HepG2 (cell line): Measurements from ENCODE around the gene PRM3. TPM values are rescaled to one million over a fixed set of nuclear protein-coding genes. Genes with fewer than 3 reads are reported as not detected.

ENCODE experiments used
- AGO1 ChIP-seq: fragments of 200-400 bp; formaldehyde crosslinking; IDR thresholded peaks from 2 replicates; pipeline ENCODE4 v1.6.1; 2017; ENCODE audit warnings: mild to moderate bottlenecking, low read depth, low read length, moderate library complexity; ENCODE audit not compliant: poor library complexity, severe bottlenecking
- ASH2L ChIP-seq: fragments of 300-600, 200-600 bp; sonication (generic); IDR thresholded peaks from 2 replicates; pipeline ENCODE4 v1.7.0; 2017; ENCODE audit warnings: low read depth, mild to moderate bottlenecking, moderate library complexity, mixed read lengths, low read length; ENCODE audit not compliant: insufficient read length
- CEBPB ChIP-seq: IDR thresholded peaks from 2 replicates; pipeline ENCODE4 v1.6.1; 2011; ENCODE audit warnings: low read depth, low read length, improper control_type of control experiment, borderline replicate concordance
- DMTF1 ChIP-seq: sonication (generic); formaldehyde crosslinking; IDR thresholded peaks from 2 replicates; pipeline ENCODE4 v1.4.0; 2020; ENCODE audit warnings: mild to moderate bottlenecking, missing genetic modification reagents
- FOSL1 ChIP-seq: sonication (generic); formaldehyde crosslinking; IDR thresholded peaks from 2 replicates; pipeline ENCODE4 v1.9.0; 2021; ENCODE audit warnings: missing genetic modification reagents, borderline replicate concordance
- FOXK1 ChIP-seq: sonication (generic); formaldehyde crosslinking; IDR thresholded peaks from 2 replicates; pipeline ENCODE4 v1.4.0; 2020; ENCODE audit warnings: low read depth, missing genetic modification reagents, borderline replicate concordance
- FOXO1 ChIP-seq: sonication (generic); formaldehyde crosslinking; IDR thresholded peaks from 2 replicates; pipeline ENCODE4 v1.4.0; 2020; ENCODE audit warnings: missing genetic modification reagents
- KMT2B ChIP-seq: IDR thresholded peaks from 2 replicates; pipeline ENCODE4 v1.6.1; 2016; ENCODE audit warnings: missing genetic modification reagents, missing compliant biosample characterization
- MEIS1 ChIP-seq: sonication (generic); formaldehyde crosslinking; IDR thresholded peaks from 2 replicates; pipeline ENCODE4 v1.9.0; 2021; ENCODE audit warnings: mild to moderate bottlenecking, missing genetic modification reagents, moderate library complexity, borderline replicate concordance
- NR3C1 ChIP-seq: sonication (generic); formaldehyde crosslinking; IDR thresholded peaks from 2 replicates; pipeline ENCODE4 v1.4.0; 2020; ENCODE audit warnings: missing genetic modification reagents
- PCBP2 ChIP-seq: fragments of 200-400 bp; formaldehyde crosslinking; optimal IDR thresholded peaks from 2 replicates; pipeline ENCODE3; 2018; ENCODE audit warnings: low read length, low read depth; ENCODE audit not compliant: poor library complexity, severe bottlenecking
- POGZ ChIP-seq: sonication (generic); formaldehyde crosslinking; IDR thresholded peaks from 2 replicates; pipeline ENCODE4 v1.4.0; 2020; ENCODE audit warnings: mild to moderate bottlenecking, missing genetic modification reagents
- PTBP1 ChIP-seq: fragments of 200-400 bp; formaldehyde crosslinking; IDR thresholded peaks from 2 replicates; pipeline ENCODE4 v1.6.1; 2018; ENCODE audit warnings: low read length, low read depth; ENCODE audit not compliant: poor library complexity, severe bottlenecking
- TEAD2 ChIP-seq: sonication (generic); formaldehyde crosslinking; IDR thresholded peaks from 2 replicates; pipeline ENCODE4 v1.9.0; 2021; ENCODE audit warnings: missing genetic modification reagents
- TFAP4 ChIP-seq: sonication (generic); IDR thresholded peaks from 2 replicates; pipeline ENCODE4 v1.6.1; 2016; ENCODE audit warnings: low read depth, borderline replicate concordance
- TOPORS ChIP-seq: sonication (generic); formaldehyde crosslinking; IDR thresholded peaks from 2 replicates; pipeline ENCODE4 v1.8.0; 2023; ENCODE audit warnings: mild to moderate bottlenecking, missing genetic modification reagents
- ZBTB4 ChIP-seq: sonication (generic); formaldehyde crosslinking; IDR thresholded peaks from 2 replicates; pipeline ENCODE4 v1.4.0; 2020; ENCODE audit warnings: missing genetic modification reagents, mild to moderate bottlenecking, borderline replicate concordance
- ZFX ChIP-seq: sonication (generic); formaldehyde crosslinking; IDR thresholded peaks from 2 replicates; pipeline ENCODE4 v1.4.0; 2020; ENCODE audit warnings: mild to moderate bottlenecking, low read depth, missing genetic modification reagents, moderate library complexity
- ZNF264 ChIP-seq: sonication (generic); formaldehyde crosslinking; IDR thresholded peaks from 2 replicates; pipeline ENCODE4 v1.4.0; 2020; ENCODE audit warnings: missing genetic modification reagents
- ZNF468 ChIP-seq: sonication (generic); formaldehyde crosslinking; IDR thresholded peaks from 2 replicates; pipeline ENCODE4 v1.8.0; 2022; ENCODE audit warnings: mild to moderate bottlenecking, moderate library complexity, missing genetic modification reagents
- ZNF567 ChIP-seq: sonication (generic); formaldehyde crosslinking; IDR thresholded peaks from 2 replicates; pipeline ENCODE4 v1.8.1; 2023; ENCODE audit warnings: mild to moderate bottlenecking, missing genetic modification reagents, borderline replicate concordance
- ZNF597 ChIP-seq: sonication (generic); formaldehyde crosslinking; IDR thresholded peaks from 2 replicates; pipeline ENCODE4 v1.5.0; 2020; ENCODE audit warnings: missing genetic modification reagents
- polyA plus RNA-seq, 8 experiments: library from polyadenylated mRNA; depleted of rRNA in 3 of 8; stranded (reverse) in 7 of 8; unstranded in 1 of 8; fragments of >200 nt; fragmentation: Illumina TruSeq in 4 of 8; extraction: Trizol in 4 of 8; gene quantifications; 2 replicates each; pipeline versions ENCODE4 v1.2.1 to v1.2.3, GENCODE V29; 2011 to 2016; ENCODE audit warnings: low read depth in 4 of 8, missing spikeins in 1 of 8, mixed read lengths in 1 of 8; ENCODE audit not compliant: insufficient read depth in 1 of 8
- total RNA-seq, 5 experiments: library from RNA; depleted of rRNA; stranded (reverse); fragments of >200 nt; fragmentation: Illumina TruSeq; extraction: Trizol; gene quantifications; 2 replicates each; pipeline ENCODE4 v1.2.3, GENCODE V29; 2016; ENCODE audit warnings: low read depth in 1 of 5

Gene PRM3
- total and polyA plus RNA-seq, 2 of the 13 experiments (the other 11 are each of a cell fraction or from before 2014, with no cell fraction given): not detected

- TF ChIP-seq DMTF1 (CRISPR knock-in tag) (no peak), ZNF468 (CRISPR knock-in tag) (0 out of 2 replicates have a peak, but pooled peaks have one; percentile 18), TFAP4 (peak; percentile 96), ZNF567 (CRISPR knock-in tag) (no peak), PCBP2 (no peak), CEBPB (no peak), FOXK1 (CRISPR knock-in tag) (0 out of 2 replicates have a peak, but pooled peaks have one; percentile 19), AGO1 (peak; percentile 21), ZNF264 (no peak; the same call in 1 of the 2 replicates), KMT2B (CRISPR knock-in tag) (0 out of 2 replicates have a peak, but pooled peaks have one; percentile 9), ZBTB4 (CRISPR knock-in tag) (peak; percentile 86; the same call in 1 of the 2 replicates), NR3C1 (CRISPR knock-in tag) (no peak), ZFX (CRISPR knock-in tag) (peak; percentile 56; the same call in 1 of the 2 replicates), TOPORS (0 out of 2 replicates have a peak, but pooled peaks have one; percentile 69), ASH2L (no peak), FOSL1 (CRISPR knock-in tag) (no peak), ZNF597 (CRISPR knock-in tag) (no peak), MEIS1 (CRISPR knock-in tag) (no peak), PTBP1 (no peak), FOXO1 (CRISPR knock-in tag) (peak; percentile 81), TEAD2 (CRISPR knock-in tag) (no peak), POGZ (CRISPR knock-in tag) (no peak)
Observed at GRCh38 chr16:11297492-11298142, 24.2 kb upstream of the PRM3 start (continued).
